H1 (cell line): Measurements from ENCODE around the gene TRIM10. TPM values are rescaled to one million over a fixed set of nuclear protein-coding genes. Genes with fewer than 3 reads are reported as not detected.

ENCODE experiments used
- CTCF ChIA-PET: fragments of 300-600 bp; sonication (Branson Sonifier 250); formaldehyde crosslinking; loops from one replicate; lab custom pipeline; 2021; ENCODE audit not compliant: partially characterized antibody; lab: Charles Lee
- POLR2A ChIA-PET: fragments of 300-600 bp; sonication (Branson Sonifier 250); formaldehyde crosslinking; loops from one replicate; lab custom pipeline; 2021; ENCODE audit warnings: inconsistent platforms; ENCODE audit not compliant: partially characterized antibody; lab: Charles Lee
- DNase-seq, 2 experiments: peaks; one replicate each; pipeline versions ENCODE4 v3.0.0 to v3.0.0-alpha.2; 2010 to 2022; ENCODE audit warnings: low spot score in 2 of 2, low read depth in 1 of 2, mixed read lengths in 1 of 2
- FAIRE-seq: peaks from 2 replicates; lab custom pipeline; 2011; peaks lifted over from hg19 to GRCh38; lab: Jason Lieb, UNC
- H2AFZ ChIP-seq: 2 replicates; pipeline ENCODE4 v1.8.1; 2012; ENCODE audit warnings: low read length, inconsistent platforms
- H2AK5ac ChIP-seq: 2 replicates; pipeline ENCODE4 v1.6.1; 2013; ENCODE audit warnings: low read depth, low read length
- H2BK120ac ChIP-seq: replicated peaks from 2 replicates; pipeline ENCODE3; 2013; ENCODE audit warnings: low read depth, low read length, inconsistent platforms
- H2BK12ac ChIP-seq: 2 replicates; pipeline ENCODE4 v1.6.1; 2013; ENCODE audit warnings: low read depth, low read length
- H2BK15ac ChIP-seq: 2 replicates; pipeline ENCODE4 v1.6.1; 2013; ENCODE audit warnings: low read length
- H2BK20ac ChIP-seq: 2 replicates; pipeline ENCODE4 v1.6.1; 2013; ENCODE audit warnings: low read length
- H2BK5ac ChIP-seq: 2 replicates; pipeline ENCODE4 v1.6.1; 2013; ENCODE audit warnings: low read depth, low read length
- H3K14ac ChIP-seq: 2 replicates; pipeline ENCODE4 v1.6.1; 2013; ENCODE audit warnings: inconsistent platforms; ENCODE audit not compliant: insufficient read length
- H3K18ac ChIP-seq: 2 replicates; pipeline ENCODE4 v1.6.1; 2013; ENCODE audit warnings: low read length; ENCODE audit errors: extremely low read depth
- H3K23ac ChIP-seq: 2 replicates; pipeline ENCODE4 v1.6.1; 2013; ENCODE audit warnings: inconsistent platforms; ENCODE audit not compliant: insufficient read length
- H3K23me2 ChIP-seq: 2 replicates; pipeline ENCODE4 v1.6.1; 2013; ENCODE audit warnings: low read depth, low read length
- H3K27ac ChIP-seq: 2 replicates; pipeline ENCODE4 v1.6.1; 2011; ENCODE audit warnings: low read depth, low read length, inconsistent platforms
- H3K27me3 ChIP-seq, 4 experiments: replicated peaks in 1 of 4; 1 replicate in 1 of 4; 2 replicates in 3 of 4; pipeline versions ENCODE4 v1.6.1 to v1.8.1; 2011 to 2013; ENCODE audit warnings: low read length in 3 of 4, mild to moderate bottlenecking in 3 of 4, inconsistent platforms in 2 of 4, mixed read lengths in 2 of 4, moderate library complexity in 1 of 4; ENCODE audit not compliant: control insufficient read depth in 3 of 4, insufficient read depth in 3 of 4; ENCODE audit errors: extremely low read depth in 1 of 4
- H3K36me3 ChIP-seq, 4 experiments: 2 replicates each; pipeline versions ENCODE4 v1.6.1 to v1.8.1; 2011 to 2013; ENCODE audit warnings: mild to moderate bottlenecking in 4 of 4, low read length in 3 of 4, moderate library complexity in 2 of 4, control low read depth in 1 of 4, inconsistent platforms in 1 of 4; ENCODE audit not compliant: insufficient read depth in 4 of 4, control insufficient read depth in 2 of 4
- H3K4ac ChIP-seq: replicated peaks from 2 replicates; pipeline ENCODE3; 2013; ENCODE audit warnings: low read length, low read depth, mixed read lengths, inconsistent platforms; ENCODE audit not compliant: insufficient read length
- H3K4me1 ChIP-seq, 4 experiments: replicated peaks in 1 of 4; 1 replicate in 1 of 4; 2 replicates in 3 of 4; pipeline versions ENCODE4 v1.6.1 to v1.8.1; 2011 to 2013; ENCODE audit warnings: low read length in 3 of 4, inconsistent platforms in 2 of 4, mixed read lengths in 1 of 4; ENCODE audit not compliant: insufficient read depth in 4 of 4, control insufficient read depth in 3 of 4
- H3K4me2 ChIP-seq, 2 experiments: 2 replicates each; pipeline versions ENCODE4 v1.6.1 to v1.8.1; 2011 to 2013; ENCODE audit warnings: low read depth in 2 of 2, low read length in 2 of 2, control low read depth in 1 of 2, inconsistent platforms in 1 of 2, mild to moderate bottlenecking in 1 of 2; ENCODE audit not compliant: insufficient read depth in 1 of 2
- H3K4me3 ChIP-seq, 4 experiments: fragments of 200-600, 300-600 bp in 1 of 4; sonication (generic), shearing (Covaris generic), sonication (Bioruptor Twin) in 1 of 4; 2 replicates each; pipeline versions ENCODE4 v1.5.1 to v1.8.1; 2011 to 2016; ENCODE audit warnings: low read length in 4 of 4, low read depth in 3 of 4, control low read depth in 2 of 4, inconsistent platforms in 2 of 4, mild to moderate bottlenecking in 2 of 4, mixed read lengths in 1 of 4, moderate library complexity in 1 of 4; ENCODE audit not compliant: insufficient read depth in 2 of 4; ENCODE audit errors: extremely low read depth in 1 of 4
- H3K56ac ChIP-seq: replicated peaks from 2 replicates; pipeline ENCODE3; 2013; ENCODE audit warnings: low read depth, mild to moderate bottlenecking, mixed read lengths, low read length, inconsistent platforms; ENCODE audit not compliant: insufficient read length
- H3K79me1 ChIP-seq: 2 replicates; pipeline ENCODE4 v1.6.1; 2013; ENCODE audit warnings: low read depth, low read length, control low read depth
- H3K79me2 ChIP-seq, 2 experiments: 2 replicates each; pipeline versions ENCODE4 v1.6.1 to v1.8.1; 2012 to 2013; ENCODE audit warnings: low read length in 2 of 2, mild to moderate bottlenecking in 2 of 2, inconsistent platforms in 1 of 2; ENCODE audit not compliant: insufficient read depth in 2 of 2, control insufficient read depth in 1 of 2
- H3K9ac ChIP-seq, 4 experiments: replicated peaks in 1 of 4; 1 replicate in 1 of 4; 2 replicates in 3 of 4; pipeline versions ENCODE4 v1.6.1 to v1.8.1; 2011 to 2013; ENCODE audit warnings: low read depth in 3 of 4, low read length in 3 of 4, control low read depth in 2 of 4, mild to moderate bottlenecking in 2 of 4, moderate library complexity in 2 of 4, inconsistent platforms in 1 of 4; ENCODE audit errors: extremely low read depth in 1 of 4
- H3K9me3 ChIP-seq, 2 experiments: 2 replicates each; pipeline versions ENCODE4 v1.6.1 to v1.8.1; 2012 to 2013; ENCODE audit warnings: mild to moderate bottlenecking in 2 of 2, moderate library complexity in 2 of 2, control low read depth in 1 of 2, inconsistent platforms in 1 of 2, low read depth in 1 of 2, low read length in 1 of 2, mixed read lengths in 1 of 2; ENCODE audit not compliant: insufficient read depth in 2 of 2
- H4K20me1 ChIP-seq, 2 experiments: replicated peaks in 1 of 2; 2 replicates each; pipeline versions ENCODE3 to v1.8.1; 2011 to 2013; ENCODE audit warnings: inconsistent platforms in 2 of 2, low read length in 2 of 2, mild to moderate bottlenecking in 1 of 2; ENCODE audit not compliant: insufficient read depth in 2 of 2, control insufficient read depth in 1 of 2
- H4K5ac ChIP-seq: 2 replicates; pipeline ENCODE4 v1.6.1; 2013; ENCODE audit warnings: low read length, low read depth, mixed read lengths, inconsistent platforms; ENCODE audit not compliant: insufficient read length
- H4K8ac ChIP-seq: 2 replicates; pipeline ENCODE4 v1.8.0; 2013; ENCODE audit warnings: mild to moderate bottlenecking, moderate library complexity, low read length, inconsistent platforms; ENCODE audit not compliant: insufficient read depth; ENCODE audit errors: extremely low read depth
- H4K91ac ChIP-seq: replicated peaks from 2 replicates; pipeline ENCODE3; 2013; ENCODE audit warnings: low read length, mixed read lengths, inconsistent platforms; ENCODE audit not compliant: insufficient read length
- CBX5 ChIP-seq: fragments of 300-800, 300-1000 bp; sonication (generic); IDR thresholded peaks from 2 replicates; pipeline ENCODE4 v1.7.1; 2016; ENCODE audit warnings: antibody characterized with exemption, low read length, low read depth
- CBX8 ChIP-seq: fragments of 300-800, 300-1000 bp; sonication (generic); IDR thresholded peaks from 2 replicates; pipeline ENCODE4 v1.7.1; 2016; ENCODE audit warnings: low read depth, low read length, borderline replicate concordance
- CTCF ChIP-seq, 3 experiments: IDR thresholded peaks; 1 replicate in 2 of 3; 2 replicates in 1 of 3; pipeline versions ENCODE4 v1.5.1 to v1.6.1; 2011; ENCODE audit warnings: low read length in 3 of 3, mild to moderate bottlenecking in 3 of 3, inconsistent platforms in 2 of 3, low read depth in 1 of 3, moderate library complexity in 1 of 3; ENCODE audit not compliant: insufficient read depth in 1 of 3; ENCODE audit errors: control extremely low read depth in 1 of 3
- EGR1 ChIP-seq: IDR thresholded peaks from 2 replicates; pipeline ENCODE4 v1.6.1; 2011; ENCODE audit warnings: low read depth, low read length, borderline replicate concordance
- MAFK ChIP-seq: IDR thresholded peaks from 2 replicates; pipeline ENCODE4 v1.6.1; 2012; ENCODE audit warnings: low read depth, mild to moderate bottlenecking, improper control_type of control experiment, low read length
- RXRA ChIP-seq: IDR thresholded peaks from 2 replicates; pipeline ENCODE4 v1.6.1; 2011; ENCODE audit warnings: low read depth, mild to moderate bottlenecking, low read length, moderate library complexity; ENCODE audit not compliant: insufficient read depth
- SIX5 ChIP-seq: IDR thresholded peaks from 2 replicates; pipeline ENCODE4 v1.6.1; 2011; ENCODE audit warnings: mild to moderate bottlenecking, low read depth, low read length
- TEAD4 ChIP-seq: IDR thresholded peaks from 2 replicates; pipeline ENCODE4 v1.6.1; 2012; ENCODE audit warnings: low read depth, low read length, inconsistent platforms, mixed read lengths
- WGBS, 2 experiments: shearing (Covaris generic) in 1 of 2; methylation state at CpG; one replicate each; pipeline versions ENCODE4 v1.1.6 to v1.1.7; 2013 to 2015; ENCODE audit warnings: low lambda C conversion rate in 2 of 2, mixed read lengths in 2 of 2, inconsistent platforms in 1 of 2, low coverage in 1 of 2, missing lambda C conversion rate in 1 of 2; ENCODE audit not compliant: insufficient replicate concordance in 2 of 2, insufficient coverage in 1 of 2, insufficient read length in 1 of 2; ENCODE audit errors: extremely low coverage in 1 of 2, missing lambda C conversion rate in 1 of 2; 5-methylcytosine and 5-hydroxymethylcytosine counted together
- polyA plus RNA-seq, 7 experiments: library from polyadenylated mRNA; depleted of rRNA in 3 of 7; stranded (reverse) in 5 of 7; unstranded in 2 of 7; fragments of >200 nt in 5 of 7; fragments of 200-250 nt in 2 of 7; gene quantifications; 1 replicate in 5 of 7; 2 replicates in 1 of 7; 4 replicates in 1 of 7; pipeline versions ENCODE4 v1.2.1 to v1.2.3, GENCODE V29; 2011 to 2013; ENCODE audit warnings: missing spikeins in 2 of 7, mixed read lengths in 2 of 7
- total RNA-seq: library from RNA; stranded (reverse); fragmentation: NEBNext Ultra II Directional; extraction: Animal tissue kit (Norgen Biotek cat#: 25700); gene quantifications from 2 replicates; pipeline ENCODE4 v1.2.1, GENCODE V29; 2021

Gene TRIM10
- total and polyA plus RNA-seq, 2 of the 8 experiments (the other 6 are each of a cell fraction or from before 2014, with no cell fraction given), result 0.06 TPM; not detected in 1

DNA sequence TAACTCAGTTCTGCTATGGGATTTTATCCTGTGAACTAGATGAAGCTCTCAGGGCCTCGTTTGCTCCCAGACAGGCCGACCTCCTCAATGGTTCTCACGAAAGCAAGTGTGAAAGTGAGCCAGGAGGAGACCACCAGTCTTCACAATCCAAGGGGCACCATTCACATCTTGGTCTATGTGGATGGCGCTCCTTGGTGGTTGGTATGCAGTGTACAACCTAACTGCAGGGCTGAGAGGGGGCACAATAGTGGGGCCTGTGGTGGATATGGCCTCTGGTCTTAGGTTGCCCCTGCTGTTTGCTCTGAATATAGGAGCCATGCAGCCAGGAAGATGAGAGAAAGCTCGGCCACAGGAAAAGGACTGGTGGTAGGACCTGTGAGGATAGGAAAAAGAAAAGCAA lies 27.5 kb upstream of the TRIM10 start:
- H2BK12ac ChIP-seq, result no peak overlapping the region
- H2BK20ac ChIP-seq, result no peak overlapping the region
- no peak overlapping the region for H3K18ac ChIP-seq
- no peak overlapping the region for H3K4me3 ChIP-seq
- H2BK15ac ChIP-seq, result no peak overlapping the region
- H4K20me1 ChIP-seq, result peaks cover 0 to 7% of the 10 kb centered on the region in 2 experiments
- H2AK5ac ChIP-seq, result no peak overlapping the region
- no peak overlapping the region for H2AFZ ChIP-seq
- ChIA-PET CTCF (interaction anchor here (1.0 to 1.1 kb wide), 2 partner anchors 10 to 18 kb away, joined by 3 to 4 read pairs; no protein-coding TSS in a partner anchor), POLR2A (interaction anchor here (0.9 kb wide), 1 partner anchor 9 kb away, joined by 3 read pairs; no protein-coding TSS in a partner anchor)
- H3K56ac ChIP-seq, result no peak overlapping the region
- H2BK5ac ChIP-seq, result no peak overlapping the region
- no peak overlapping the region for H3K4me2 ChIP-seq
- H4K91ac ChIP-seq, result no peak overlapping the region
- 89% methylated on average over 5 of the region's 5 CpGs; no CpG with 5 or more reads in 1 of the 2 experiments for WGBS, 2 experiments
- H3K27ac ChIP-seq, result no peak overlapping the region
- H3K79me1 ChIP-seq, result no peaks in the 10 kb centered on the region
- no peaks in the 10 kb centered on the region for H3K4me1 ChIP-seq
- H3K36me3 ChIP-seq, result peaks cover 5 to 45% (median 33%) of the 10 kb centered on the region in 4 experiments; a peak in 7 of 8 replicates
- no peak overlapping the region for H3K23ac ChIP-seq
- H3K9ac ChIP-seq, result no peak overlapping the region
- FAIRE-seq (no peak), DNase-seq (no peak)
- H3K9me3 ChIP-seq, result no peaks in the 10 kb centered on the region; a peak in 1 of 4 replicates
- no peak overlapping the region for H4K5ac ChIP-seq
- no peaks in the 10 kb centered on the region; a peak in 1 of 7 replicates for H3K27me3 ChIP-seq
- H4K8ac ChIP-seq, result no peak overlapping the region
- H3K79me2 ChIP-seq, result no peaks in the 10 kb centered on the region
- no peak for TF ChIP-seq RXRA
- no peak for TF ChIP-seq EGR1
- no peak for TF ChIP-seq SIX5
- TF ChIP-seq CBX8, result no peak
- no peak for TF ChIP-seq TEAD4
- TF ChIP-seq CTCF (IDR thresholded peaks at IDR 0.05; ENCODE audit: control extremely low read depth in 1 of 3, insufficient read depth in 1 of 3, low read depth in 1 of 3, low read length in 3 of 3), result peak in 1 of 3 experiments; percentile 2; a peak in 1 of 4 replicates
- TF ChIP-seq CBX5, result no peak
- no peak for TF ChIP-seq MAFK
- no peak overlapping the region for H3K4ac ChIP-seq
- H2BK120ac ChIP-seq, result no peak overlapping the region
- no peaks in the 10 kb centered on the region for H3K23me2 ChIP-seq
- no peak overlapping the region for H3K14ac ChIP-seq
